GM15510 (cell line): ENCODE data around the gene KNDC1.
A peak's percentile ranks its signal among the peaks of the same experiment; 100 is the strongest.

Source experiments
- POLR2A ChIP-seq: IDR thresholded peaks from 3 replicates; pipeline ENCODE4 v1.6.1; 2011; ENCODE audit warnings: borderline replicate concordance; ENCODE audit not compliant: insufficient read length; ENCODE audit errors: extremely low read depth

Gene KNDC1

DNA sequence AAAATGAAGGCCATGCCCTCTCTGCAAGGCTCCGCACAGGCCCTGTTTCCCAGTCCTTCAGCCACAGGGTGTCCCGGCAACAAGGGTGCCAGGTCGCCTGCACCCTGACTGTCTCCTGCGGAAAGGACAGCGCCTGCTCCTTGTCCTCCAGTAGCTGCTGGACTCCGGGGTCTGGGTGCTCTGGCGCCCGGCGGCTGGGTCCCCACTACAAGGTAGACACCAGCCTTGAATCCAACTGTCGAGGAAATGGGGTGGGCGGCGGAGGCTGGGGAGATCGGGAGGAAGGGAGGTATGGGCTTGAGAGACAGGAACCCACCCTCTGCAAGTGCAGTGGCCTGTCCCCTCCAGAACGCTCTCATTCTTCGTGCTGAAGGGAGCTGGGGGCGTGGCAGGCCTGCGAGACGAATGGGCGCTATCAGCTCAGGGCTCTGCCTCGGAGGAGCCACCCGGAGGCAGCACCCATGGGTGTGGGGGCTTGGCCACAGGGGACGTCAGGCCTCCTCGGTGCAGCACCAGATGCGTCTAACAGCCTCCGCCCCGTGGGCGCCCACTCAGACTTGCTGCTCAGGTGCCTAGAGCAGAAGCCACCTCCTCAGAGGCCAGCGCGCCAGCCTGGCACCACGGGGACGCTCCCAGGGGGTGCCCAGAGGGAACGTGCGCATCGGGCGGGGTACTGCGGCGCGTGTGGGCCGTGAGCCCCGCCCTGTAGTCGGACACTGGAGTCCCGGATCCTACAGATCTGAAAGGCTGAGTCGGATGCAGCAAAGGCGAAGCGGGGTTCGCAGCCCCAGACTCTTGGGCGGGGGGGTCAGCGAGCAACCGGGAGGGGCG is 101.1 kb downstream of the KNDC1 start:
- no peak for TF ChIP-seq POLR2A

GRCh38 chr10:133261726-133262325 is 101.8 kb downstream of the KNDC1 start:
- peak; percentile 66 for TF ChIP-seq POLR2A

GRCh38 chr10:133262696-133263095 is 102.7 kb downstream of the KNDC1 start:
- no peak for TF ChIP-seq POLR2A

DNA sequence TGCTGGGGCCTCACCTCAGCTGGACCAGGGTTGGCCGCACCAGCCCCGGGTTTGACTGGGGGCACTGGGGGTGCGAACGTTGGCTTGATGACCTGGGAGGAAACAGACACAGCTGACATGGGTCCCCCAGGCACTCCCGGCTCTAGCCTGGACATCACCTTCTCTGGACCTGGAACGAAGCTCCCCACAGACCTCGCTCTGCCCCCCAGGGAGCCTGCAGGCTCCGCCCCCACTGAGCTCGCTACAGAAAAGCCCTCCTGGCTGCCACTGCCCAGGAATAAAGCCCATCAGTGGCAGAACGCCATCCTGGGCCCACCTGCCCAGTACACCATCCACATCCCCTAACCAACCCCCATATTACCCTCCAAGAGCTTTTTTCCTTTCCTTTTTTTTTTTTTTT is 103.7 kb downstream of the KNDC1 start:
- TF ChIP-seq POLR2A, result no peak

DNA sequence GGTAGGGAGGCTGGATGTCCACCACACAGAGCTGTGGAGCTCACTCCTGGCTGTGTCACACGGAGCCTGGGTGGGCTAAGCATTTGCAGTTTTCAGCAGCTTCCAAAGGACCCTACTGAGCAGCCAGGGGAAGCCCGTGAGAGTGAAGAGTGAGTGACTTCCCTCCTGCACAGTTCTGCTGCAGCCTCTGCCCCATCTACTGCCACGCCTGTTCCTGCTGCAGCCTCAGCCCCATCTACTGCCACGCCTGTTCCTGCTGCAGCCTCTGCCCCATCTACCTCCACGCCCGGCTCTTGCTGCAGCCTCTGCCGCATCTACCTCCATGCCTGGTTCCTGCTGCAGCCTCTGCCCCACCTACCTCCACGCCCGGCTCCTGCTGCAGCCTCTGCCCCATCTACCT is 104.4 kb downstream of the KNDC1 start:
- no peak for TF ChIP-seq POLR2A

DNA sequence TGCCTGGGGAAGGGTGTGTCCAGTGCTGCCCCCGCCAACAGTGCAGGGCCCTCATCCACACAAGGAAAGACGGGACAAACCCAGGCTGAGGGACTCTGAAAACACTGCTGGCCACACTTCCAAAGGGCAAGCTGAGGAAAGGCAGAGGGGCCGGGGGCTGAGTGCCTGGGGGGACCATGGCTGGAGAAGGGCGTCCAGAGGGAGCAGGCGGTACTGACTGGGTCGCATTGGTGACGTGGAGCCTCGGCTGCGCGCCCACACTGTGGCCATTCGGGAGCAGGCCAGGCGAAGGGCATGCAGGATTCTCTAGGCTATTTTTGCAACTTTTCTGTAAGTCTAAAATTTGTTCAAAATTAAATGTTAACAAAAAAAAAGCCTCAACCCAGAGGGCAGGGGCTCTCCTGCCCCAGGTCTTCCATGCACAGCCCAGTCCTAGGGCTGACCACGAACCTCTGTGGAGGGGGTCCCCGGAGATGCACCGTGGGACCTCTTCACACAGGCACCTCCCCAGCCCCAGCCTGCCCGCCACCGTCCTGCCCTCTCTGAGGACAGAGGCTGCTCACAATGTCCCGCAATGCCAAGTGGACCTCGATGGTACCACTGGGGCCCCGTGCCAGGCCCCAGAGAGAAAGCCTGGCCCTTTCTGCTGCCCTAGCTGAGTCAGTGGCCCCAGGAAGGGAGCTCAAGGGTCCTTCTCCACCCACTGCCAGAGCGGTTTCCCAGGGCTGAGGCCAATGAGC is 106.2 kb downstream of the KNDC1 start:
- TF ChIP-seq POLR2A, result no peak

DNA sequence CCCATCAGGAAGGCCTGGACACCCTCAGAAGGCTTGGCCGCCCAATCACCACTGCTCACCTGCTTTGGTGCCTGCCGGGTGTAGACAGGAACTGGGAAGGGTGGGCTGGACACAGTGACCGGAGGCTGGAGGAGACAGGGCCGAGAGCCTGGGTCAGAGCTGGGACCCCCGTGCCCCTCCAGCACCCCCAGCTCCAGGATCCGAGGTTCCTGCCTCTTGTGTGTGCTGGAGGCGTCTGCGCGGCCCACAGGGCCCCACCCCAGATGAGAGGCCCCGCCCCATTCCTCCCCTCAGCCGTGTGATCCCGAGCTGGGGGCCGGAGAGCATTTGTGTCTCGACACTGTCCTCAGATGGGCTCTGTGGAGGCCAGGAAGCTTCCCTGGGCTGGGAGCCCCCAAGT is 107.3 kb downstream of the KNDC1 start:
- no peak for TF ChIP-seq POLR2A

DNA sequence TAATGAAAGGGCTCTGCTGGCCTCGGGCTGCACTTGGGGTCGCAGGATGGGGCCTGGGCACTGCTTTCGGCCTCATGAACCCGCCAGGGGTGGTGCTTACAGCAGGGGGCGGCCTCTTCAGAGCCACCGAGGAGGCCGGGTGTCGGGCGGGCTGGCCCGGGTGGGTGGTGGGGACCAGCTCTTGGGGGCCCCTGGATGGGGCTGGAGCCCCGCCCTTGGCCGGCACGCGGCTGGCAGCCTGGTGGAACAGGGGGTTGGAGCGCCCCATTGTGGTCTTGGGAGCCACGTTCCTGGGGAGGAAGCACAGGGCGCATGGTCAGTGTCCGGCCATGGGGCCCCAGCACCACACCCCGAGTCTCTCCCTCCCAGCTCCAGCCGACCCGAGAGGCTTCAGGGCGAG is 107.8 kb downstream of the KNDC1 start:
- no peak for TF ChIP-seq POLR2A

GRCh38 chr10:133268532-133268931 is 108.5 kb downstream of the KNDC1 start:
- TF ChIP-seq POLR2A, result no peak

GRCh38 chr10:133269367-133269766 is 109.3 kb downstream of the KNDC1 start:
- TF ChIP-seq POLR2A, result no peak

- TF ChIP-seq POLR2A, result no peak
Observed at GRCh38 chr10:133270204-133270603, 110.2 kb downstream of the KNDC1 start.

- TF ChIP-seq POLR2A, result no peak
Observed at GRCh38 chr10:133270773-133271297, 110.8 kb downstream of the KNDC1 start.

DNA sequence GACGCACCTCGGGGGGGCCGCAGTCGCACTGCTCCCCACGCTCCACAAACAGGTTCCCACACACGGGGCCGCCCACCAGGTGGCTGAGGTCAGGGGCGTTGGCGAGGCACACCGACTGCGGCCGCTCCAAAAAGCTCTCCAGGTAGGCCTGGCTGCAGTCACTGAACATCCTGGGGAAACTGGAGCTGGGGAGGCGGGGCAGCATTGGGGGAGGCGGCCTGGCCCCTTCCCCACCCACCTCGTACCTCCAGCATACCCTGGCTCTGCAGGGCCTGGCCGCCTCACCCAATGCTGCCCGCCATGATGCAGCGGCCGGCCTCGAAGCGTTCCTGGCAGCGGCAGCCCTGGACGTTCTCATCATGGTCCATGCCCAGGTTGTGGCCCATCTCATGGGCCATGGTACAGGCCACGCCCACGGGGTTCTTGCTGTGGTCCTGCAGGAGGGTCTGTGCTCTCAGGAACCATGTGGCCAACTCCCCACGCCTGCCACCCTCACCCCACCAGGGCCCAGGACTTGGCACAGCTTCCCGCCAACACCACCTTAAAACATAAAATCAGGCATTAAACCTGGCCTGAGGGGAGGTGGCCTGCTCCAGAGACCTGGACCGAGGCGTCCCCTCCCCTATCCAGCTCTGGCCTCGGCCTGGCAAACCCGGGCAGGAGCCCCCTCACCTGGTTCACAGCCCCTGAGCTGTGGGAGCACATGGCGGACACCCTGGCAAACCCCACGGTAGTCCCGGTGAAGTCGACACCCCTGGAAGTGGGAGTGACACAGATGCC is 111.7 kb downstream of the KNDC1 start:
- no peak for TF ChIP-seq POLR2A

- no peak for TF ChIP-seq POLR2A
Observed at GRCh38 chr10:133272301-133272963, 112.4 kb downstream of the KNDC1 start.
